GM18507 (cell line): ENCODE results near the gene UQCC5.

ENCODE experiments used
- DNase-seq: peaks from one replicate; pipeline ENCODE4 v3.0.0; 2011; ENCODE audit warnings: low read depth; ENCODE audit not compliant: insufficient read length; ENCODE audit errors: extremely low spot score
- FAIRE-seq: peaks from 2 replicates; lab custom pipeline; 2011; peaks lifted over from hg19 to GRCh38; lab: Jason Lieb, UNC

UQCC5 gene

GRCh38 chr3:52554026-52554755, 17.8 kb downstream of the UQCC5 start:
- DNase-seq: no peak
- no peak for FAIRE-seq

DNA sequence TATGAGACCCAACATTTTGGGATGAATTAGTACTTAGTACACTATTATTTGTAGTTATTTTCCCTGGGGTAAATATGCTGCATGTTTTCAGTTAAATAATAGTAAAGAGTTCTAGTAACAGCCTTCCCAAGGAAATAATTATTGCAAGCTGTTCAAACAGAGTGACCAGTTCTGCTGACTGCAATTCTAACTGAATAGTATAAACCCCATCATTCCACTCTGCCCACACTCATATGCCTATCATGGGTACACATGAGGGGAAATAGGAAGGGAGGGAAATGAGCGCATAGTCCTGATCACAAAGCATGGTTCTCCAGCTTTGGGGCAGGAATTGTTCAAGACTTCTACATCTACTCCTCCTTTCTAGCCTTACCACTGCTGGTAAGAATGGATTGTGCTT, 18.7 kb downstream of the UQCC5 start:
- FAIRE-seq: no peak
- DNase-seq: no peak

- FAIRE-seq (peak; percentile 12), DNase-seq (no peak)
Measured at GRCh38 chr3:52557011-52557960, 20.9 kb downstream of the UQCC5 start.

DNA sequence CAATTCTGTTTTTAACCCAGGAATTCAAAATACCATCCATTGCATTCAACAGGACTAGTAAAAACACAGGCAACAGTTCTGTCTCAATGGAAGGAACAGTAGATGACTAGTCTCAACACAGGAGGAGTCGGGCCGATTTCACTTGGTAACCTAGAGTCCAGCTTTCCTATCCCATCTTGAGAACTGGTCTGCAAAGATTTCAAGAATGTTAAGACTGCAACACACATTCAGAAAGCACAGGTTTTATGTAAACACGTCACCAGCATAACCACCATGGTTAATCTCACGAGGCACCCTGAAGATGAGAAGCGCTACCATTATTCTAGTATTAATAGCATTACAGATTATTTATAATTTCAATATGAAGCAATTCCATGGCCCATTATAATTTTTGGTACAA, 22.0 kb downstream of the UQCC5 start:
- no peak for FAIRE-seq
- DNase-seq: no peak

- DNase-seq: no peak
- FAIRE-seq: no peak
Measured at GRCh38 chr3:52561028-52561747, 24.8 kb downstream of the UQCC5 start.

- FAIRE-seq (no peak), DNase-seq (no peak)
Measured at GRCh38 chr3:52563984-52564383, 27.6 kb downstream of the UQCC5 start.

- FAIRE-seq: no peak
- no peak for DNase-seq
Measured at GRCh38 chr3:52568069-52568468, 31.7 kb downstream of the UQCC5 start.

DNA sequence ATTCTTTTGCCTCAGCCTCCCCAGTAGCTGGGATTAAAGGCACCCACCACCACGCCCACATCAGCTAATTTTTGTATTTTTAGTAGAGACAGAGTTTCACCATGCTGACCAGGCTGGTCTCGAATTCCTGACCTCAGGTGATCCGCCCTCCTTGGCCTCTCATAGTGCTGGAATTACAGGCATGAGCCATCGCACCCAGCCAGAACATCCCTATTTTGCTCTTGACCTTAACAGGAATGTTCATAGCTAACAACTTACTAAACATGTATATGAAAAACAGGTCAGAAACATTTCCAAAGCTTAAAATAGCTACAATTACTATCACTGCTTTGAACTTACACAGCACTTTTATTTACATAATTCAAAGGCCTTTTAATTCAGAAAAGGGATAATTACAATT, 33.7 kb downstream of the UQCC5 start:
- DNase-seq (no peak), FAIRE-seq (no peak)

DNA sequence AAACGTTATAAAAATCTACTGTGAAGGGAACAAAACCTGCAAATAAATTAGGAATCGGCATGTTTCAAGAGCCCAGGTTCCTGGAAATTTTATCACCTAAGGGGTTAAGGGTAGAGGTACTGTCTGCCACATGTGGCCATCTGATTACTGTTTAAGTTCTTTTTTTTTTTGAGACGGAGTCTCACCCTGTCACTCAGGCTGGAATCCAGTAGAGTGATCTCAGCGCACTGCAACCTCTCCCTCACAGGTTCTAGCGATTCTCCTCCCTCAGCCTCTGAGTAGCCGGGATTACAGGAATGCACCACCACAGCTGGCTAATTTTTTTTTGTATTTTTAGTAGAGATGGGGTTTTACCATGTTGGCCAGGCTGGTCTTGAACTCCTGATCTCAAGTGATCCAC, 35.8 kb downstream of the UQCC5 start:
- no peak for FAIRE-seq

GRCh38 chr3:52574056-52574965, 37.9 kb downstream of the UQCC5 start:
- FAIRE-seq (no peak), DNase-seq (no peak)

More for the DNA sequence above, 35.8 kb downstream of the UQCC5 start:
- no peak for DNase-seq
